HepG2 (cell line): ENCODE measurements around the gene UPB1. TPM values are rescaled to one million over a fixed set of nuclear protein-coding genes. Genes with fewer than 3 reads are reported as not detected.

Experiments
- BORCS8-MEF2B ChIP-seq: sonication (generic); formaldehyde crosslinking; IDR thresholded peaks from 2 replicates; pipeline ENCODE4 v1.8.0; 2022; ENCODE audit warnings: mild to moderate bottlenecking, missing genetic modification reagents
- GLMP ChIP-seq: sonication (generic); formaldehyde crosslinking; IDR thresholded peaks from 2 replicates; pipeline ENCODE4 v1.9.0; 2021; ENCODE audit warnings: missing genetic modification reagents, mild to moderate bottlenecking, borderline replicate concordance
- POGK ChIP-seq: sonication (generic); formaldehyde crosslinking; conservative IDR thresholded peaks from 2 replicates; pipeline ENCODE4 v1.8.0; 2022; ENCODE audit warnings: mild to moderate bottlenecking, moderate library complexity, missing genetic modification reagents
- SATB2 ChIP-seq: sonication (generic); formaldehyde crosslinking; IDR thresholded peaks from 2 replicates; pipeline ENCODE4 v1.5.0; 2020; ENCODE audit warnings: missing genetic modification reagents
- ZNF576 ChIP-seq: sonication (generic); formaldehyde crosslinking; IDR thresholded peaks from 2 replicates; pipeline ENCODE4 v1.4.0; 2020; ENCODE audit warnings: mild to moderate bottlenecking, missing genetic modification reagents
- ZNF740 ChIP-seq: sonication (generic); formaldehyde crosslinking; IDR thresholded peaks from 2 replicates; pipeline ENCODE4 v1.4.0; 2020; ENCODE audit warnings: missing genetic modification reagents
- polyA plus RNA-seq, 8 experiments: library from polyadenylated mRNA; depleted of rRNA in 3 of 8; stranded (reverse) in 7 of 8; unstranded in 1 of 8; fragments of >200 nt; fragmentation: Illumina TruSeq in 4 of 8; extraction: Trizol in 4 of 8; gene quantifications; 2 replicates each; pipeline versions ENCODE4 v1.2.1 to v1.2.3, GENCODE V29; 2011 to 2016; ENCODE audit warnings: low read depth in 4 of 8, missing spikeins in 1 of 8, mixed read lengths in 1 of 8; ENCODE audit not compliant: insufficient read depth in 1 of 8
- total RNA-seq, 5 experiments: library from RNA; depleted of rRNA; stranded (reverse); fragments of >200 nt; fragmentation: Illumina TruSeq; extraction: Trizol; gene quantifications; 2 replicates each; pipeline ENCODE4 v1.2.3, GENCODE V29; 2016; ENCODE audit warnings: low read depth in 1 of 5
- TF ChIP-seq, protein P1 (sequence below): sonication (generic); formaldehyde crosslinking; IDR thresholded peaks from 2 replicates; pipeline ENCODE4 v1.9.0; 2021; ENCODE audit warnings: mild to moderate bottlenecking, missing genetic modification reagents
- TF ChIP-seq, protein P2 (sequence below): IDR thresholded peaks from 2 replicates; pipeline ENCODE4 v1.6.1; 2016; ENCODE audit warnings: low read depth, missing genetic modification reagents, missing compliant biosample characterization

Gene UPB1
- total and polyA plus RNA-seq, 2 of the 13 experiments (the other 11 are each of a cell fraction or from before 2014, with no cell fraction given) = 0.38 to 1.2 TPM

DNA sequence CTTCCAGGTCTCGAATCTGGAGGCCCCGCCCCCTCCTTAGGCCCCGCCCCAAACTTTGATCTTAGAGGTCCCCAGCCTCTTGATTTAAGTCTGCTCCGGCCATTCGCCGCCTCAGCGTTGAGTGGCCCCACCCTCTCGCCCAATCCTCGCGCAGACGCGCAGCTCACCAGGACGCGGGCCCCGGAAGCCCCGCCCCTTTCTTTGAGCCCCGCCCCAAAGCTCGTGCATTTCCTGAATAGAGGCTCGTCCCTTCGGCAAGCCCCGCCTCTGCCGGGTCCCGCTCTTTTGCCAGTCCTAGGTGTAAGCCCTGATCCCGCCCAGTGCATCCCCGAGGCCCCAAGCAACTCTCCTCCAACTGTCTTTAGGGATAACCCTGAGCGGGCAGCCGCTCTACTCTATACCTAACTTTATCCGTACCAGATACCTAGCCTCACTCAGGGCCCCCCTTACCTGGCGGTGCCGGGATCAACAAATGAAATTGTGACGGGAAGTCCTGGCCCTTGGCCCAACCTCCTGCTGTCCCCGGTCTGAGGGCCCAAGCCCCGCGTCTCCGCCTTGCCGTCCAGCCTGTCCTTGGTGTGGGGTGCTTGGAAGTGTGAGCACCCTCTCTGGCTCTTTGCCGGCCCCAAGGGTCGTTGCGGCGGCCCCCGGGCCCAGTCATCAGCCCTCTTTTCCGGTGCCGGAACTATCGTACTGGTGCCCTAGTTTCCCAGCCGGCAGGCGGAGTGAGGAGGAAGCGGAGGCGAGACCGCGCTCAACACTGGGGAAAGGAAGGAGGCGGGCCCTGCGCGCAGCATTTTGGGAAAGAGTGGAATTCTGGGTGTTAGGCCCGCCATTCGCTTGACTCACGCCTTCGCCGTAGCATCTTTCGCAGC is 60.3 kb downstream of the UPB1 start, which contains the start of gene SNRPD3 (continued):
- TF ChIP-seq GLMP (CRISPR knock-in tag) (no peak), ZNF576 (CRISPR knock-in tag) (peak; percentile 64; the same call in 1 of the 2 replicates), SATB2 (0 out of 2 replicates have a peak, but pooled peaks have one; percentile 71), POGK (CRISPR knock-in tag) (peak; percentile 87), ZNF740 (no peak), BORCS8-MEF2B (CRISPR knock-in tag) (peak; percentile 90; the same call in 1 of the 2 replicates)
- TF ChIP-seq, protein P1, sequence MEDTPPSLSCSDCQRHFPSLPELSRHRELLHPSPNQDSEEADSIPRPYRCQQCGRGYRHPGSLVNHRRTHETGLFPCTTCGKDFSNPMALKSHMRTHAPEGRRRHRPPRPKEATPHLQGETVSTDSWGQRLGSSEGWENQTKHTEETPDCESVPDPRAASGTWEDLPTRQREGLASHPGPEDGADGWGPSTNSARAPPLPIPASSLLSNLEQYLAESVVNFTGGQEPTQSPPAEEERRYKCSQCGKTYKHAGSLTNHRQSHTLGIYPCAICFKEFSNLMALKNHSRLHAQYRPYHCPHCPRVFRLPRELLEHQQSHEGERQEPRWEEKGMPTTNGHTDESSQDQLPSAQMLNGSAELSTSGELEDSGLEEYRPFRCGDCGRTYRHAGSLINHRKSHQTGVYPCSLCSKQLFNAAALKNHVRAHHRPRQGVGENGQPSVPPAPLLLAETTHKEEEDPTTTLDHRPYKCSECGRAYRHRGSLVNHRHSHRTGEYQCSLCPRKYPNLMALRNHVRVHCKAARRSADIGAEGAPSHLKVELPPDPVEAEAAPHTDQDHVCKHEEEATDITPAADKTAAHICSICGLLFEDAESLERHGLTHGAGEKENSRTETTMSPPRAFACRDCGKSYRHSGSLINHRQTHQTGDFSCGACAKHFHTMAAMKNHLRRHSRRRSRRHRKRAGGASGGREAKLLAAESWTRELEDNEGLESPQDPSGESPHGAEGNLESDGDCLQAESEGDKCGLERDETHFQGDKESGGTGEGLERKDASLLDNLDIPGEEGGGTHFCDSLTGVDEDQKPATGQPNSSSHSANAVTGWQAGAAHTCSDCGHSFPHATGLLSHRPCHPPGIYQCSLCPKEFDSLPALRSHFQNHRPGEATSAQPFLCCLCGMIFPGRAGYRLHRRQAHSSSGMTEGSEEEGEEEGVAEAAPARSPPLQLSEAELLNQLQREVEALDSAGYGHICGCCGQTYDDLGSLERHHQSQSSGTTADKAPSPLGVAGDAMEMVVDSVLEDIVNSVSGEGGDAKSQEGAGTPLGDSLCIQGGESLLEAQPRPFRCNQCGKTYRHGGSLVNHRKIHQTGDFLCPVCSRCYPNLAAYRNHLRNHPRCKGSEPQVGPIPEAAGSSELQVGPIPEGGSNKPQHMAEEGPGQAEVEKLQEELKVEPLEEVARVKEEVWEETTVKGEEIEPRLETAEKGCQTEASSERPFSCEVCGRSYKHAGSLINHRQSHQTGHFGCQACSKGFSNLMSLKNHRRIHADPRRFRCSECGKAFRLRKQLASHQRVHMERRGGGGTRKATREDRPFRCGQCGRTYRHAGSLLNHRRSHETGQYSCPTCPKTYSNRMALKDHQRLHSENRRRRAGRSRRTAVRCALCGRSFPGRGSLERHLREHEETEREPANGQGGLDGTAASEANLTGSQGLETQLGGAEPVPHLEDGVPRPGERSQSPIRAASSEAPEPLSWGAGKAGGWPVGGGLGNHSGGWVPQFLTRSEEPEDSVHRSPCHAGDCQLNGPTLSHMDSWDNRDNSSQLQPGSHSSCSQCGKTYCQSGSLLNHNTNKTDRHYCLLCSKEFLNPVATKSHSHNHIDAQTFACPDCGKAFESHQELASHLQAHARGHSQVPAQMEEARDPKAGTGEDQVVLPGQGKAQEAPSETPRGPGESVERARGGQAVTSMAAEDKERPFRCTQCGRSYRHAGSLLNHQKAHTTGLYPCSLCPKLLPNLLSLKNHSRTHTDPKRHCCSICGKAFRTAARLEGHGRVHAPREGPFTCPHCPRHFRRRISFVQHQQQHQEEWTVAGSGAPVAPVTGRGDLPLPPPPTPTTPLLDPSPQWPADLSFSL (CRISPR knock-in tag) = no peak
- TF ChIP-seq, protein P2, sequence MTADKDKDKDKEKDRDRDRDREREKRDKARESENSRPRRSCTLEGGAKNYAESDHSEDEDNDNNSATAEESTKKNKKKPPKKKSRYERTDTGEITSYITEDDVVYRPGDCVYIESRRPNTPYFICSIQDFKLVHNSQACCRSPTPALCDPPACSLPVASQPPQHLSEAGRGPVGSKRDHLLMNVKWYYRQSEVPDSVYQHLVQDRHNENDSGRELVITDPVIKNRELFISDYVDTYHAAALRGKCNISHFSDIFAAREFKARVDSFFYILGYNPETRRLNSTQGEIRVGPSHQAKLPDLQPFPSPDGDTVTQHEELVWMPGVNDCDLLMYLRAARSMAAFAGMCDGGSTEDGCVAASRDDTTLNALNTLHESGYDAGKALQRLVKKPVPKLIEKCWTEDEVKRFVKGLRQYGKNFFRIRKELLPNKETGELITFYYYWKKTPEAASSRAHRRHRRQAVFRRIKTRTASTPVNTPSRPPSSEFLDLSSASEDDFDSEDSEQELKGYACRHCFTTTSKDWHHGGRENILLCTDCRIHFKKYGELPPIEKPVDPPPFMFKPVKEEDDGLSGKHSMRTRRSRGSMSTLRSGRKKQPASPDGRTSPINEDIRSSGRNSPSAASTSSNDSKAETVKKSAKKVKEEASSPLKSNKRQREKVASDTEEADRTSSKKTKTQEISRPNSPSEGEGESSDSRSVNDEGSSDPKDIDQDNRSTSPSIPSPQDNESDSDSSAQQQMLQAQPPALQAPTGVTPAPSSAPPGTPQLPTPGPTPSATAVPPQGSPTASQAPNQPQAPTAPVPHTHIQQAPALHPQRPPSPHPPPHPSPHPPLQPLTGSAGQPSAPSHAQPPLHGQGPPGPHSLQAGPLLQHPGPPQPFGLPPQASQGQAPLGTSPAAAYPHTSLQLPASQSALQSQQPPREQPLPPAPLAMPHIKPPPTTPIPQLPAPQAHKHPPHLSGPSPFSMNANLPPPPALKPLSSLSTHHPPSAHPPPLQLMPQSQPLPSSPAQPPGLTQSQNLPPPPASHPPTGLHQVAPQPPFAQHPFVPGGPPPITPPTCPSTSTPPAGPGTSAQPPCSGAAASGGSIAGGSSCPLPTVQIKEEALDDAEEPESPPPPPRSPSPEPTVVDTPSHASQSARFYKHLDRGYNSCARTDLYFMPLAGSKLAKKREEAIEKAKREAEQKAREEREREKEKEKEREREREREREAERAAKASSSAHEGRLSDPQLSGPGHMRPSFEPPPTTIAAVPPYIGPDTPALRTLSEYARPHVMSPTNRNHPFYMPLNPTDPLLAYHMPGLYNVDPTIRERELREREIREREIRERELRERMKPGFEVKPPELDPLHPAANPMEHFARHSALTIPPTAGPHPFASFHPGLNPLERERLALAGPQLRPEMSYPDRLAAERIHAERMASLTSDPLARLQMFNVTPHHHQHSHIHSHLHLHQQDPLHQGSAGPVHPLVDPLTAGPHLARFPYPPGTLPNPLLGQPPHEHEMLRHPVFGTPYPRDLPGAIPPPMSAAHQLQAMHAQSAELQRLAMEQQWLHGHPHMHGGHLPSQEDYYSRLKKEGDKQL (CRISPR knock-in tag) = no peak
